Astrocyte of the spinal cord (primary cell): ENCODE data around the gene GEMIN5.
A peak's percentile ranks its signal among the peaks of the same experiment; 100 is the strongest.
"Not testable (repeated sequence)": the region's sequence is repeated elsewhere in the genome, so short reads cannot be mapped to it uniquely, and the experiment has no call there.

ENCODE experiments used
- DNase-seq: peaks from one replicate; pipeline ENCODE4 v3.0.0; 2011; ENCODE audit warnings: low read depth, low spot score
- H3K4me3 ChIP-seq: 2 replicates; pipeline ENCODE4 v1.5.1; 2011; ENCODE audit warnings: low read depth, mild to moderate bottlenecking, low read length, moderate library complexity
- CTCF ChIP-seq: IDR thresholded peaks from 2 replicates; pipeline ENCODE4 v1.5.1; 2012; ENCODE audit warnings: low read depth, mild to moderate bottlenecking, low read length, inconsistent platforms
- in situ Hi-C: cut with HindIII; loops from 2 replicates; pipeline ENCODE4 v1.10.0; 2017; ENCODE audit warnings: low sequenced_read_pairs

Gene GEMIN5

DNA sequence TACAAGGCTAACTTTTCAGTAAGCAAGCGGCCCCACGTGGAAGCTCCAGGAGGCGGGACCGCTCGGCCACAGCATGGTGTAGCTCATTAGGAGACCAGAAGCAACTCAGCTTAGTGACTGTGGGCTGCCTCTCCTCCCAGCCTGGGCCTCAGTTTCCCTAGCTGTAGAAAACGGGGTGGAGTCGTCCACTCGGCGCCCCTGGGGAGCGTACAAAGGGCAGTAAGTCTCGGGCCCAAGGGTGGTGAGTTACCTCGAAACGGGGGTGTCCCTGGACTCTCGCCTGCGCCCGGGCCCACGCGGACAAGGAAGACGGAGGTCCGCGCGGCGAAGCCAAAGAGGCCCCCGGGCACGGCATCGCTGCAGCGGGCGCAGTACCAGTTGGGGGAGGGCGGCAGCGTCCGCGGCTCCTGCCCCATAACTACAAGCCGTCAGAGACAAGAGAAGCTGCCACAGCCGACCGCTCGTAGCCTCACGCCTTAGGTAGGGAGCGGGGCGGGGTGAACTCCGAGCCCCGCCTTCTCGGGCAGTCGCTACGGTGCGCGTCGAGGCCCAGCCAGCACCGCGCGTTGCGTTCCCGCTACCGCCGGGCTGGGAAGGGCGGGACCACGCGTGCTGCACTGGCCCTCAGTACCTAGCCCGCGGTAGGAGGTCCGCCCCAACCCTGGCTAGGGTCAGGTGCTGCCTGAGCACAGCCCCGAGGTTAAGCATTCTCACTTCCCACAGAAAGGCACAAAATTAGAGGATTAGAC lies at the start of gene GEMIN5:
TSS of gene GEMIN5 (minus strand) at position 494 of the 749 bp plus-strand sequence. CDS start at position 416, 78 bp downstream.
- peak; percentile 85 for DNase-seq
- no peak for TF ChIP-seq CTCF
- in situ Hi-C loops, result no loop called here
- H3K4me3 ChIP-seq, result peak within 1 kb of the TSS; percentile 79

DNA sequence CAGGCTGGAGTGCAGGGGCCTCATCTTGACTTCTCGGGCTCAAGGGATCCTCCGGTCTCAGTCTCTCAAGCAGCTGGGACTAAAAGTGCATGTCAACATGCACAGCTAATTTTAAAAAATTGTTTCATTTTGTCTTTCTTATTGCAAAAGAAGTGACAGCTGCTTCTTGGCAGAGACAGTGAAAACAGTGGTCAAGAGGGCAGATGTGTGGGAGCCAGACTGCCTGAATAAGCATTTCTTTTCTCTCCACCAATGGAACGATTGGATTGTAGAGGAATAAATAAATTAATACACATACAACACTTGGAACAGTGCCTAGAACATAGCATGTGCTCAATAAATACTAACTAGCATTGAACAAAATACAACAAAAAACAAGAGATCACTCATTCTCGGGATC lies 48.1 kb upstream of the GEMIN5 start:
- H3K4me3 ChIP-seq, result no peak overlapping the region
- DNase-seq, result no peak
- no peak for TF ChIP-seq CTCF
- in situ Hi-C loops, result no loop called here

DNA sequence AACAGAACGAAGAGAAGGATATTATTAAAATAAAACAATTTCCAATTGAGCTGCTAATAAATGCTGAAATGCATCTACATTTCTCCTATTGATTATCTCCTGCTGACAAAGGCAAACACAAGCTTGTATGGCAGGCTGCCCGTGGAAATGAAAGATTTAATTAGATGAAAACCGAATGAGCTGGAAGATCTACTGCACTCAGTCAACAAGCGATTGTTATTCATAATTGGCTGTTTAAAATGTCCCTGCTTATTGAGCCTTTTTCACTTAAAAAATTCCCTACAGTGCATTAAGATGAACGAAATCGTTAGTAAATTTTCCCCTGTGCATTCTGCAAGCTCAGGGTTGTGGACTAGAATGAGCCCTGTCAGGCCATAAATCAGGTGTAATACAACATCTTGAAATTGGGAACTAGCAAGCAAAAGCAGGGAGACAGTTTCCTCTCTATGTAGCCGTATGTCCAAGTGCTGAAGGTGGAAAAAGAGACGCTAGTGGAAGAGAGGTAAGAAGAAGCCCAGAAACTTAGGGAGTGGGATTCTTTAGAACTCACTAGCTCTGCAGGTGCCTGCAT lies 47.0 kb upstream of the GEMIN5 start:
- DNase-seq, result no peak
- in situ Hi-C loops, result no loop called here
- no peak for TF ChIP-seq CTCF
- no peak overlapping the region for H3K4me3 ChIP-seq

DNA sequence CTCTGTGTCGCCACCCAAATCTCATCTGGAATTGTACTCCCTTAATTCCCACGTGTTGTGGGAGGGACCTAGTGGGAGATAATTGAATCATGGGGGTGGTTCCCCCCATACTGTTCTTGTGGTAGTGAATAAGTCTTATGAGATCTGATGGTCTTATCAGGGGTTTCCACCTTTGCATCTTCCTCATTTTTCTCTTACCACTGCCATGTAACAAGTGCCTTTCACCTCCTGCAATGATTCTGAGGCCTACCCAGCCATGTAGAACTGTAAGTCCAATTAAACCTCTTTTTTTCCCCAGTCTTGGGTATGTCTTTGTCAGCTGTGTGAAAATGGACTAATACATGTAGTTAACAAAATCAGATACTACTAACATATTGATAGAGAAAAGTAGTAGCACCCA lies 40.3 kb upstream of the GEMIN5 start:
- H3K4me3 ChIP-seq, DNase-seq, in situ Hi-C loops: not testable (repeated sequence)

DNA sequence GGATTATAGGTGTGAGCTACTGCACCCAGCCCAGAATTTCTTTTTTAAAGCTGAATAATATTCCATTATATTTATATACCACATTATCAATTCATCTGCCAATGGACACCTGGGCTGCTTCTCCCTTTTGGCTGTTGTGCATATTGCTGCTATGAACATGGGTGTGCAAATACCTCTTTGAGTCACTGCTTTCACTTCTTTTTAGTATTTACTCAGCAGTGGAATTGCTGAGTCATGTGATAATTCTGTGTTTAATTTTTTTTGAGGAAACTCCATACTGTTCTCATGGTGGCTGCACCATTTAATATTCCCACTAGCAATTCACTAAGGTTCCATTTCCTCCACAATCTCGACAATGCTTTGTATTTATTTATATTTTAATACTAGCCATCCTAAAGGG lies 39.4 kb upstream of the GEMIN5 start:
- in situ Hi-C loops, result no loop called here
- peak; percentile 8 for DNase-seq
- no peak for TF ChIP-seq CTCF

DNA sequence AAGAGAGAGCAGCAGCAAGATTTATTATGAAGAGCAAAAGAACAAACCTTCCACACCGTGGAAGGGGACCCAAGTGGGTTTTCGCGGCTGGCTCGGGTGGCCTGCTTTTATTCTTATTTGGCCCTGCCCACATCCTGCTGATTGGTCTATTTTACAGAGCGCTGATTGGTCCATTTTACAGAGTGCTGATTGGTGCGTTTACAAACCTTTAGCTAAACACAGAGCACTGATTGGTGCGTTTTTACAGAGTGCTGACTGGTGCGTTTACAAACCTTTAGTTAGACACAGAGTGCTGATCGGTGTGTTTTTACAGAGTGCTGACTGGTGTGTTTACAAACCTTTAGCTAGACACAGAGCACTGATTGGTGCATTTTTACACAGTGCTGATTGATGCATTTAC lies 38.1 kb upstream of the GEMIN5 start:
- in situ Hi-C loops, DNase-seq, H3K4me3 ChIP-seq: not testable (repeated sequence)

More for the DNA sequence above, 39.4 kb upstream of the GEMIN5 start:
- no peak overlapping the region for H3K4me3 ChIP-seq

DNA sequence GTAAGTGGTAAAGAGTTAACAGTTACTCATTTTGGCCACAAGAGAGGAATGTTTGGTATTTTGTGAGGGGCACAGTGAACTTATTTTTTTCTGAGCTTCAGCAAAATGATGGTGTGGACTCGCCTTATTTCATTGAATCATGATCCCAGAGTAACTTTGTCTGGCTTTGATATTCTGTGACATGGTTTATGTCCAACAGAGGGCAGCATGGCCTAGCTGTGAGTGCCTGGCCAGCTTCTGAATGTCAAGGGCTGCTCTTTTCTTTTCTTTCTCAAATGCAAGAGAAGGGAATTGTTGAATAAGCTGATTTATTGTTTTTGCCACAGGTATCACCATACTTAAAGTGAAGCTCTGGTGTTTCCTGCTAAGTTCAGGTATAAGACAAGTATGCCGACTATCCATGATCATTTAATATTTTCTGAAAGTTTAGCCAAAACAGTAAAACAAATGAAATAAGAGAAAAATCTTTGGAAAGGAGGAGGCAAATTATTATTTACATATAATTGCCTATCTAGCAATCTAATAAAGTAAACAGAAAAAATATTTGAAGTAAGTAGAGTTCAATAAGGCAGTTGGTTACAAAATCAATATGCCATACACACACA lies 34.6 kb upstream of the GEMIN5 start:
- in situ Hi-C loops, result no loop called here
- no peak overlapping the region for H3K4me3 ChIP-seq
- peak; percentile 76 for TF ChIP-seq CTCF
- DNase-seq, result peak; percentile 44
